Small intestine (tissue), 7 donors: ENCODE data around the gene FRMD1. TPM values are rescaled to one million over a fixed set of nuclear protein-coding genes. Genes with fewer than 3 reads are reported as not detected.

Experiments used
- DNase-seq, 2 donors: peaks; one replicate each; pipeline versions ENCODE4 v3.0.0 to v3.0.0-alpha.2; 2013
- FAIRE-seq: peaks from 2 replicates; lab custom pipeline; 2012; peaks lifted over from hg19 to GRCh38; lab: Jason Lieb, UNC
- H3K27ac ChIP-seq, 3 donors: one replicate each; pipeline ENCODE4 v1.5.1; 2013; ENCODE audit warnings: low read length in 2 of 3, mild to moderate bottlenecking in 2 of 3, control low read depth in 1 of 3, inconsistent platforms in 1 of 3, low read depth in 1 of 3, moderate library complexity in 1 of 3
- H3K27me3 ChIP-seq, 3 donors: one replicate each; pipeline ENCODE4 v1.6.1; 2013; ENCODE audit warnings: low read length in 3 of 3, inconsistent platforms in 1 of 3; ENCODE audit not compliant: control insufficient read depth in 3 of 3, insufficient read depth in 3 of 3
- H3K36me3 ChIP-seq, 3 donors: one replicate each; pipeline ENCODE4 v1.6.1; 2013; ENCODE audit warnings: low read length in 3 of 3, inconsistent platforms in 1 of 3, low read depth in 1 of 3, mild to moderate bottlenecking in 1 of 3, moderate library complexity in 1 of 3; ENCODE audit not compliant: control insufficient read depth in 3 of 3, insufficient read depth in 2 of 3
- H3K4me1 ChIP-seq, 3 donors: one replicate each; pipeline ENCODE4 v1.6.1; 2013; ENCODE audit warnings: low read length in 2 of 3, inconsistent platforms in 1 of 3, low read depth in 1 of 3, mild to moderate bottlenecking in 1 of 3, moderate library complexity in 1 of 3; ENCODE audit not compliant: control insufficient read depth in 3 of 3, insufficient read depth in 2 of 3
- H3K4me3 ChIP-seq, 3 donors: one replicate each; pipeline ENCODE4 v1.5.1; 2013; ENCODE audit warnings: low read length in 3 of 3, control low read depth in 1 of 3, inconsistent platforms in 1 of 3, low read depth in 1 of 3, mild to moderate bottlenecking in 1 of 3, moderate library complexity in 1 of 3
- H3K9me3 ChIP-seq, 2 donors: one replicate each; pipeline ENCODE4 v1.6.1; 2013; ENCODE audit warnings: low read depth in 1 of 2, low read length in 1 of 2; ENCODE audit not compliant: control insufficient read depth in 2 of 2, insufficient read depth in 1 of 2
- WGBS, 3 donors: extraction: QIAGEN DNeasy Blood & Tissue Kit; methylation state at CpG; one replicate each; pipeline ENCODE4 v1.1.7; 2013; 5-methylcytosine and 5-hydroxymethylcytosine counted together
- polyA plus RNA-seq, 4 donors: library from polyadenylated mRNA; stranded (reverse) in 3 of 4; unstranded in 1 of 4; fragments of 200-250 nt in 3 of 4; fragments of 120-200 nt in 1 of 4; gene quantifications; one replicate each; pipeline versions ENCODE4 v1.2.1 to v1.2.3, GENCODE V29; 2013
- donor health status: healthy with polysubstance abuse.
- donor health status: control.
- donor health status: control.
- donor health status: Bipolar disorder and iron deficiency.
- donor health status: healthy.

FRMD1 gene
- polyA plus RNA-seq, 4 donors, result 0.15 to 11.5 (median 1.3) TPM

GRCh38 chr6:168100803-168101589 is 22.0 kb upstream of the FRMD1 start:
- no peak overlapping the region for H3K4me3 ChIP-seq
- no peak overlapping the region for H3K27ac ChIP-seq
- no peaks in the 10 kb centered on the region for H3K36me3 ChIP-seq
- DNase-seq, result no peak
- 10 to 19% (median 15%) methylated on average over 28 to 52 of the region's 52 CpGs for WGBS, 3 donors
- FAIRE-seq, result no peak
- H3K4me1 ChIP-seq, result no peaks in the 10 kb centered on the region
- H3K9me3 ChIP-seq, result no peaks in the 10 kb centered on the region
- H3K27me3 ChIP-seq, result peaks cover 9 to 51% (median 12%) of the 10 kb centered on the region in 3 donors

DNA sequence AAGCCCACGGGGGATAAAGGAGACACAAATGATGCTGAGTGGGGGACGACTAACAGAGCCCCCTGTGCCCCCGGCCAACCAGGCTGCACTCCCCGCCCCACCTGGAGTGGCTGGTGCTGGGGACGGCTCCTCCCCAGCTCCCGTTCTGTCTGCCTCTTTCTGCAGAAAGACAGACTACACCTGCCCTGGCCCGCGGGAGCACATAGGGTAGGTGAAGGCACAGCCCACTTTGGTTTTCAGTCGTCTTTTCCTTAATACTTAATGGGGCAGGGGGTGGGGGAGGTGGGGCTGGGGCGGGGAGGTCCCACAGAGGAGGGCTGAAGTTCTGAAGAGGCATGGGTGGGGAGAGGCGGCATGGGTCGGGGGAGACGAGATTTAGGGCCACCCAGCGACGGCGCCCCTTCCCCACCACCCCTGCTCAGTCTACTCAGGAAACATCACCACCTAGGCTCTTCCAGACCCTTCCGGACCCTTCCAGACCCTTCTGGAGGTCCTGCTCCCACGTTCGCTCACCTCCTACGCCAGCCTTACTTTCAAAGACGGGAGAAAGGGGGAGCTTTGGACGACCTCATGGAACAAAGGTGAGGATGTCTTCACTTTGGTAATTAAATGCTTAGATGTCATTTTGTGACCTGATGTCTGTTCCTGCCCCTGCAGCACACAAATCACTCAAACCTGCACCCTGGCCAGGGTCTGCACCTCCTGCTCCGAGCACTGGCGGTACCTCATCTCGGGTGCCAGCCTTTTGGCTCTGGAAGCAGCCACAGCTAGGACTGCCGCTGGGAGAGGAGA is 21.2 kb upstream of the FRMD1 start:
- no peak overlapping the region for H3K4me3 ChIP-seq
- no peaks in the 10 kb centered on the region for H3K9me3 ChIP-seq
- DNase-seq, result no peak
- WGBS, 3 donors, result 71 to 84% (median 76%) methylated on average over 26 of the region's 26 CpGs
- H3K27ac ChIP-seq, result no peak overlapping the region
- no peaks in the 10 kb centered on the region for H3K4me1 ChIP-seq
- no peaks in the 10 kb centered on the region for H3K36me3 ChIP-seq
- peaks cover 9 to 51% (median 12%) of the 10 kb centered on the region in 3 donors for H3K27me3 ChIP-seq
- FAIRE-seq, result no peak

- Histone ChIP-seq H3K27ac (no peak overlapping the region), H3K9me3 (no peaks in the 10 kb centered on the region), H3K4me3 (no peak overlapping the region), H3K4me1 (no peaks in the 10 kb centered on the region), H3K27me3 (peaks cover 9 to 46% (median 12%) of the 10 kb centered on the region in 3 donors), H3K36me3 (no peaks in the 10 kb centered on the region)
- DNase-seq (no peak), FAIRE-seq (no peak)
- 69 to 77% (median 74%) methylated on average over 23 of the region's 23 CpGs for WGBS, 3 donors
Measured at GRCh38 chr6:168099201-168100010, 20.4 kb upstream of the FRMD1 start.

- Histone ChIP-seq H3K4me3 (no peak overlapping the region), H3K27ac (no peak overlapping the region), H3K27me3 (peaks cover 9 to 39% (median 12%) of the 10 kb centered on the region in 3 donors), H3K4me1 (peaks cover 0 to 1% (median 0%) of the 10 kb centered on the region in 3 donors), H3K36me3 (no peaks in the 10 kb centered on the region), H3K9me3 (no peaks in the 10 kb centered on the region)
- no peak for FAIRE-seq
- DNase-seq, result no peak
- WGBS, 3 donors, result 85 to 91% (median 86%) methylated on average over 13 of the region's 13 CpGs
Measured at GRCh38 chr6:168098431-168098861, 19.4 kb upstream of the FRMD1 start.

DNA sequence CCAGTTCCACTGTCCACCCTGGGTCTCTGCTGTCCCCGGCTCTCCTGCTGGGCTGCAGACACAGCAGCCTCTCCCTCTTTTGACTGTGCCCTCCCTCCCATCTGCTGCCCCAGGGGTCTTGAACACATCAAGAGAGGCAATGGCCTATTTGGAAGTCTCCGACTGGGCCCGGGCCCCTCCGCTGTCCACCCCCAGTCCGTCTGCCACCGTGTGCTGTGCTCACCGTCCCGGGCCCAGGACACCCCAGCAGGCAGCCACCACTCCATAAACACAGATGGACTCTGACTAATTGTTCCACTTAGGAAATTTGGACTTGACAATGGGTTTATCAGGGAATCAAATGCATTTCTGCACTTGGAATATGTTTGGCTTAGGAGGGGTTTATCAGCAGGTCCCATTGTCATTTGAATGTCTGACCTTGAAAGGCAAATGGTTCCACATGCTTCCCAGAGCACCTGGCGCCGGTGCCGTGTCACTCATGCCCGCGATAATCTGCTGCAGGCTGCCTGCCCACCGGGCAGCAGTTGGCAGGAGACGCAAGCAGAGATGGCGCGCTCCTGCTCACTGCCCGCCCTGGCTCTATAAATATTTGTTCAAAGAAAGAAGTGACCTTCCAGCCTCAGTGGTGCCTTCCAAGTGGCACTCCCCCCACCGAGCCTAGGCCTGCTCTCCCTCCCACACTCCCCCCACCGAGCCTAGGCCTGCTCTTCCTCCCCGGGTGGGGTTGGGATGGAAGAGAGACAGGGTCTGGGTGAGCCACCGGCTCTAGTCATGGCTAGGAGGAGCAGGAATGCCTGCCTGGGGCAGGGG is 18.8 kb upstream of the FRMD1 start:
- DNase-seq, result no peak
- Histone ChIP-seq H3K4me1 (peaks cover 0 to 4% (median 0%) of the 10 kb centered on the region in 3 donors), H3K27me3 (peaks cover 9 to 32% (median 12%) of the 10 kb centered on the region in 3 donors), H3K36me3 (no peaks in the 10 kb centered on the region), H3K4me3 (no peak overlapping the region), H3K9me3 (peaks cover 0 to 5% of the 10 kb centered on the region in 2 donors), H3K27ac (no peak overlapping the region)
- WGBS, 3 donors, result 53 to 84% (median 77%) methylated on average over 22 of the region's 22 CpGs
- FAIRE-seq, result no peak

DNA sequence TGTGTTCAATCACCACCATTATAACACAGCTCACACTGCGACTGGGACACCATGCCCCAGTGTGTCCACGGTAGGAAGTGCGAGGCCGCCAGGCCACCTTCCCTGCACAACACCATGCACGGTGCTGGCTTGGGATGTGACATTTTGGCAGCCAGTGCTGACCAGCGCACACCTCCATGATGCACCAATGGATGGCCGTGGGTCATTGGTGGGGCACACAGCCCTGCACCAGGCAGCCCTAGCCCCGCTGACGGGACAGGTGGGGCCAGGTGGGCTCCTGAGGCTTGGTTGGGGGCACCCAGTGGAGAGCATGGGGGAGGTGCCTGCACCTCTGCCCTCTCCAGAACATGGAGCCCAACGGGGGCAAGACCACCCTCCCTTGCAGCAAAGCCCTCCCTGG is 18.2 kb upstream of the FRMD1 start:
- H3K27me3 ChIP-seq, result peaks cover 7 to 26% (median 11%) of the 10 kb centered on the region in 3 donors
- no peak overlapping the region for H3K27ac ChIP-seq
- no peak for DNase-seq
- no peak for FAIRE-seq
- no peaks in the 10 kb centered on the region for H3K36me3 ChIP-seq
- 83 to 90% (median 89%) methylated on average over 10 of the region's 10 CpGs for WGBS, 3 donors
- H3K4me3 ChIP-seq, result no peak overlapping the region
- peaks cover 0 to 4% (median 0%) of the 10 kb centered on the region in 3 donors for H3K4me1 ChIP-seq
- peaks cover 0 to 11% of the 10 kb centered on the region in 2 donors for H3K9me3 ChIP-seq

GRCh38 chr6:168096271-168096764 is 17.3 kb upstream of the FRMD1 start:
- Histone ChIP-seq H3K27ac (no peak overlapping the region), H3K27me3 (peaks cover 0 to 17% (median 3%) of the 10 kb centered on the region in 3 donors), H3K36me3 (no peaks in the 10 kb centered on the region), H3K9me3 (peaks cover 0 to 16% of the 10 kb centered on the region in 2 donors), H3K4me1 (peaks cover 0 to 6% (median 0%) of the 10 kb centered on the region in 3 donors), H3K4me3 (no peak overlapping the region)
- DNase-seq, result no peak
- FAIRE-seq, result no peak
- 71 to 82% (median 77%) methylated on average over 12 to 13 of the region's 13 CpGs for WGBS, 3 donors
